ENCODE data around the gene BACH2.
"Not testable (repeated sequence)": the region's sequence is repeated elsewhere in the genome, so short reads cannot be mapped to it uniquely, and the experiment has no call there.

BACH2 gene

GRCh38 chr6:90173262-90173925 lies 123.2 kb downstream of the BACH2 start:
- TF ChIP-seq, protein P1, sequence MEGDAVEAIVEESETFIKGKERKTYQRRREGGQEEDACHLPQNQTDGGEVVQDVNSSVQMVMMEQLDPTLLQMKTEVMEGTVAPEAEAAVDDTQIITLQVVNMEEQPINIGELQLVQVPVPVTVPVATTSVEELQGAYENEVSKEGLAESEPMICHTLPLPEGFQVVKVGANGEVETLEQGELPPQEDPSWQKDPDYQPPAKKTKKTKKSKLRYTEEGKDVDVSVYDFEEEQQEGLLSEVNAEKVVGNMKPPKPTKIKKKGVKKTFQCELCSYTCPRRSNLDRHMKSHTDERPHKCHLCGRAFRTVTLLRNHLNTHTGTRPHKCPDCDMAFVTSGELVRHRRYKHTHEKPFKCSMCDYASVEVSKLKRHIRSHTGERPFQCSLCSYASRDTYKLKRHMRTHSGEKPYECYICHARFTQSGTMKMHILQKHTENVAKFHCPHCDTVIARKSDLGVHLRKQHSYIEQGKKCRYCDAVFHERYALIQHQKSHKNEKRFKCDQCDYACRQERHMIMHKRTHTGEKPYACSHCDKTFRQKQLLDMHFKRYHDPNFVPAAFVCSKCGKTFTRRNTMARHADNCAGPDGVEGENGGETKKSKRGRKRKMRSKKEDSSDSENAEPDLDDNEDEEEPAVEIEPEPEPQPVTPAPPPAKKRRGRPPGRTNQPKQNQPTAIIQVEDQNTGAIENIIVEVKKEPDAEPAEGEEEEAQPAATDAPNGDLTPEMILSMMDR (IDR thresholded peaks at IDR 0.05; ENCODE audit: insufficient read depth, low read depth, low read length, missing control alignments): no peak
- DNase-seq (ENCODE audit: low read depth): no peak
- H3K4me3 ChIP-seq (ENCODE audit: low read length): no peak overlapping the region

- TF ChIP-seq, protein P1 (IDR thresholded peaks at IDR 0.05; ENCODE audit: insufficient read depth, low read depth, low read length, missing control alignments): no peak
- no peak overlapping the region for H3K4me3 ChIP-seq (ENCODE audit: low read length)
- no peak for DNase-seq (ENCODE audit: low read depth)
Measured at GRCh38 chr6:90170601-90171000, 126.0 kb downstream of the BACH2 start.

DNA sequence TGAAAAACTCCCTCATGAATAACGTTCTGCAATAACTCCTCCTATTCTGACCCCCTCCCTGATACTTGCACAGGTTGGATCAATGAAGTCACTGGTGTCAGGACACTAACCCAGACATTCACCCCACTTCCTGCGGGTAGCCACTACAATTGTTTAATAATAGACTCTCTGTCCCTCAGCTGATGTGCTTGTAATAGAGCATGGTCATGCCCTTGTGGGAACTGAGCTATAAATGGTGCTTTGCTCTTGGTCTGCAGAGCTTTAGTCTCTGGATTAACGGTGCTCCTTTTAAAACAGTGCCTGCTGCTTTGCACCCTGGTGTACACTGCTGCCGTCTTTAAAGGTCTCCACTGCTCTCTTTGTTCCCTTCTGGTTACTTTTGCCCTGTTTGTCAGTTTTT lies 127.3 kb downstream of the BACH2 start:
- TF ChIP-seq, protein P1 (IDR thresholded peaks at IDR 0.05; ENCODE audit: insufficient read depth, low read depth, low read length, missing control alignments): no peak
- DNase-seq (ENCODE audit: low read depth): no peak
- H3K4me3 ChIP-seq (ENCODE audit: low read length): no peak overlapping the region

DNA sequence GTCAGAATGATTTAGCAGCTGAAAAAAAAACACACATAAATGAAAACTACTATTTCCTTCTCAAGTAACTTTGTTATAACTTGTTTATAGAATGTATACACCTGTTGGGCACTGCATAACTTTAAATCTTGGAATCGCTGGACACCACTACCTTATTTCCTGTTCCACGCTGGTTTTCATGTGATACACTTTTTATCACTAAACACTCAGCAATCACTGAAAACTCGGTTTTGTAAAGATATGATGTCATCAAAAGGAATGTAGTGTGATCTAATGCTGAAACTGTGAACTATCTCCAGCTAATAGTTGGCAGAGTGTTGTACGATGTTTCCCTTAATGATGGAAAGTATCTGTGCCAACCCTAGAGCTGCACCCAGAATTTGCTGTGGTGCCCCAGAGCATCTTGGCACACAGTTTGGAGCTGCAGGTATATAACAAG lies 127.9 kb downstream of the BACH2 start:
- TF ChIP-seq, protein P1 (IDR thresholded peaks at IDR 0.05; ENCODE audit: insufficient read depth, low read depth, low read length, missing control alignments): no peak
- no peak overlapping the region for H3K4me3 ChIP-seq (ENCODE audit: low read length)
- peak; percentile 76 for DNase-seq (ENCODE audit: low read depth)

DNA sequence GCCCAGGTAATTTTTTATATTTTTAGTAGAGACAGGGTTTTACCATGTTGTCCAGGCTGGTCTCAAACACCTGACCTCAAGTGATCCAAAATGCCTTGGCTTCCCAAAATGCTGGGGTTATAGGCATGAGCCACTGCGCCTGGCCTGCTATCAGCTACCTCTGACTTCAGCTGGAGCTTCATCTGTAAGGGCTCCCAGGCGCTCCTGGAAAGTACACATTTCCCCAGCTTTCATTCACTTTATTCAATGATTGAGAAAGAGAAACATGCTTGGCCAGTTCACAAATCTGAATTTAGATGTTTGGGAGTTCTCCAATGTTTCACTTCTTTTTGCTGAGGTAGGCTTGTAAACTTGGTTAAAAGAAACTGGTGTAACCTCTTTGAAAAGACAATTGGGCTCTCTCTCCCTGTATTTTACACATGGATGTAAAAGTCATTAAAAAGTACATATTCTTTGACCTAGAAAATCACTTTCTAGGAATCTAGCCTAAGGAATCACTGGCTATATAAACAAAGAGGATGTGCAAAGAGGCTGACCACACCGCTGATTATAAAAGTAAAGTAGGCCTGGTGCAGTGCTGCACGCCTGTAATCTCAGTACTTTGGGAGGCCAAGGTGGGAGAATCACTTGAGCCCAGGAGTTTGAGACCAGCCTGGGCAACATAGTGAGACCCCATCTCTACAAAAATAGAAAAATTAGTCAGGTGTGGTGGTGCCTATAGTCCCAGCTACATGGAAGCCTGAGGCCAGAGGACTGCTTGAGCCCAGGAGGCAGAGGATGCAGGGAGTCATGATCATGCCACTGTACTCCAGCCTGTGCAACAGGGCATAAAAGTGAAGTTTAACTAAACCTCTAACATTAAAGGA lies 128.9 kb downstream of the BACH2 start:
- H3K4me3 ChIP-seq (ENCODE audit: low read length): no peak overlapping the region
- TF ChIP-seq, protein P1 (IDR thresholded peaks at IDR 0.05; ENCODE audit: insufficient read depth, low read depth, low read length, missing control alignments): no peak
- no peak for DNase-seq (ENCODE audit: low read depth)

DNA sequence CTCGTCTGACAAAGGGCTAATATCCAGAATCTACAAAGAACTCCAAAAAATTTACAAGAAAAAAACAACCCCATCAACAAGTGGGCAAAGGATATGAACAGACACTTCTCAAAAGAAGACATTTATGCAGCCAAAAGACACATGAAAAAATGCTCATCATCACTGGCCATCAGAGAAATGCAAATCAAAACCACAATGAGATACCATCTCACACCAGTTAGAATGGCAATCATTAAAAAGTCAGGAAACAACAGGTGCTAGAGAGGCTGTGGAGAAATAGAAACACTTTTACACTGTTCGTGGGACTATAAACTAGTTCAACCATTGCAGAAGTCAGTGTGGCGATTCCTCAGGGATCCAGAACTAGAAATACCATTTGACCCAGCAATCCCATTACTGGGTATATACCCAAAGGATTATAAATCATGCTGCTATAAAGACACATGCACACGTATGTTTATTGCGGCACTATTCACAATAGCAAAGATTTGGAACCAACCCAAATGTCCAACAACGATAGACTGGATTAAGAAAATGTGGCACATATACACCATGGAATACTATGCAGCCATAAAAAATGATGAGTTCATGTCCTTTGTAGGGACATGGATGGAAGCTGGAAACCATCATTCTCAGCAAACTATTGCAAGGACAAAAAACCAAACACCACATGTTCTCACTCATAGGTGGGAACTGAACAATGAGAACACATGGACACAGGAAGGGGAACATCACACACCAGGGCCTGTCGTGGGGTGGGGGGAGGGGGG lies 130.3 kb downstream of the BACH2 start:
- H3K4me3 ChIP-seq (ENCODE audit: low read length); DNase-seq (ENCODE audit: low read depth): not testable (repeated sequence)
